Uterus (tissue), 4 donors: ENCODE results near the gene ACRBP. TPM values are rescaled to one million over a fixed set of nuclear protein-coding genes. Genes with fewer than 3 reads are reported as not detected.

Source experiments
- DNase-seq, 2 donors: peaks; one replicate each; pipeline ENCODE4 v3.0.0-alpha.2; 2019 to 2020
- H3K27ac ChIP-seq, 2 donors: fragments of 200-600 bp; sonication (generic); 1 replicate in 1 of 2; 2 replicates in 1 of 2; pipeline ENCODE4 v1.5.1; 2016 to 2018
- H3K27me3 ChIP-seq, 2 donors: fragments of 200-600 bp; sonication (generic); one replicate each; pipeline ENCODE4 v1.5.1; 2018 to 2019; ENCODE audit warnings: control low read depth in 1 of 2
- H3K36me3 ChIP-seq, 2 donors: fragments of 200-600 bp; sonication (generic); one replicate each; pipeline ENCODE4 v1.5.1; 2019; ENCODE audit warnings: control low read depth in 1 of 2
- H3K4me1 ChIP-seq, 2 donors: fragments of 200-600 bp; sonication (generic); one replicate each; pipeline ENCODE4 v1.5.1; 2018 to 2019; ENCODE audit warnings: control low read depth in 1 of 2
- H3K4me3 ChIP-seq, 2 donors: fragments of 200-600 bp; sonication (generic); 1 replicate in 1 of 2; 2 replicates in 1 of 2; pipeline ENCODE4 v1.5.1; 2018 to 2019; ENCODE audit warnings: mild to moderate bottlenecking in 1 of 2
- H3K9me3 ChIP-seq, 2 donors: fragments of 200-600 bp; sonication (generic); one replicate each; pipeline ENCODE4 v1.5.1; 2019; ENCODE audit warnings: control low read depth in 1 of 2
- CTCF ChIP-seq, 4 experiments: fragments of 200-600 bp in 2 of 4; fragments of 450-650 bp in 2 of 4; sonication (generic) in 2 of 4; IDR thresholded peaks; one replicate each; pipeline ENCODE4 v1.5.1; 2016 to 2019; ENCODE audit warnings: antibody characterized with exemption in 4 of 4, mild to moderate bottlenecking in 2 of 4, moderate library complexity in 1 of 4
- POLR2A ChIP-seq, 2 donors: fragments of 450-650 bp; IDR thresholded peaks; one replicate each; pipeline ENCODE4 v1.6.1; 2016; ENCODE audit warnings: antibody characterized with exemption in 2 of 2, mild to moderate bottlenecking in 1 of 2, moderate library complexity in 1 of 2
- intact Hi-C: fragments of 100-400 bp; cut with DNase I; formaldehyde crosslinking; loops from one replicate; pipeline ENCODE4 v1.15.1; 2023; ENCODE audit warnings: low total_unique reads
- total RNA-seq, 4 donors: library from RNA; depleted of rRNA in 3 of 4; stranded (reverse); fragments of >200 nt in 3 of 4; gene quantifications; one replicate each; pipeline versions ENCODE4 v1.1.0 to v1.2.4, GENCODE V29; 2014 to 2023
- donor health status: DM: yes; HTN: yes; CAD: no.

The ACRBP gene
- total RNA-seq, 4 donors from 2014 or later, result 0.35 to 1.6 (median 1.5) TPM; not detected in 1

DNA sequence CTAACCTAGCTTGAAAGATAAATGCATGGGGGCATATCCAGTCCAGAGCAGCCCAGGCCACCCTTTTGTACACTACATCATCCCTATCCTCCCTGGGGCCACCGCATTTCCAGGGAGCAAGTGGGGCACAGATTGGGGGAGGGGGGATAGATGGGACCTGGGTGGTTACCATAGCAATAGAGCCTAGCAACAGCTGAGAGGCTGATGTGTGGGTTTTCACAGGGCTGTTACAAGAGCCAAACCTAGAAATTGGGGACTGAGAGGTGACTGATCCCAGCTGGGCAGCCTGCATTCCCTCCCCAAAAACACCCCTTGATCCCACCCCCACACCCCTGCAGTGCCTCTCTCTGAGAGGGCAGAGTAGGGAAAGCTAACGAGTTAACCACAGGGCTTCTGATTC, 45.7 kb upstream of the ACRBP start:
- H3K9me3 ChIP-seq, result no peaks in the 10 kb centered on the region
- H3K4me3 ChIP-seq, result no peak overlapping the region
- intact Hi-C loops, result no loop called here
- H3K36me3 ChIP-seq, result no peaks in the 10 kb centered on the region
- peaks cover 0 to 10% of the 10 kb centered on the region in 2 donors for H3K4me1 ChIP-seq
- no peak for DNase-seq
- TF ChIP-seq POLR2A (IDR thresholded peaks at IDR 0.05) (no peak), CTCF (IDR thresholded peaks at IDR 0.05) (no peak)
- no peak overlapping the region for H3K27ac ChIP-seq
- H3K27me3 ChIP-seq, result no peaks in the 10 kb centered on the region

DNA sequence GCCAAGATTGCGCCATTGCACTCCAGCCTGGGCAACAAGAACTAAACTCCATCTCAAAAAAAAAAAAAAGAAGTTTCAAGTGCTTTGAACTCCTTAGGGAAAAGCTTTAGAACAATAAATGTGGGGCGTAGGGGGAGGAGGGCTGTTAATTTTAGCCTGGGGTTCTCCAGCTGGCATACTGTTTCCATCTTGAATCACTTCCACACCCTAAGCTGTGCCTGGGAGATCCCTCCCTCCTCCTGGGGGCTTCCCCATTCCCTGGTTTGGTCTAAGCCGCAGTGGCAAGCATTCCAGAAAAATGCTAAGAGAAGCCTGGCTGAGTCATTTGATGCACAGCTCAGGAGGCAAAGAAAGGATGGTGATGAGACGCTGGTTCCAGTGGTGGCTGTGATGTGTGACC, 44.2 kb upstream of the ACRBP start:
- H3K4me3 ChIP-seq, result no peak overlapping the region
- no peak overlapping the region for H3K27ac ChIP-seq
- H3K27me3 ChIP-seq, result no peaks in the 10 kb centered on the region
- H3K9me3 ChIP-seq, result no peaks in the 10 kb centered on the region
- DNase-seq, result no peak
- intact Hi-C loops, result no loop called here
- H3K4me1 ChIP-seq, result peaks cover 0 to 21% of the 10 kb centered on the region in 2 donors
- no peaks in the 10 kb centered on the region for H3K36me3 ChIP-seq
- TF ChIP-seq POLR2A (IDR thresholded peaks at IDR 0.05), result no peak
- no peak for TF ChIP-seq CTCF (IDR thresholded peaks at IDR 0.05)

GRCh38 chr12:6688999-6689882, 42.0 kb upstream of the ACRBP start, which contains the start of gene ZNF384:
Gene ZNF384 (minus strand): TSS chr12:6689375. CDS start chr12:6679520, 9,855 bp downstream.
- peaks cover 0 to 21% of the 10 kb centered on the region in 2 donors for H3K4me1 ChIP-seq
- peak; percentile 98 to 99 for DNase-seq
- intact Hi-C loops, result no loop called here

DNA sequence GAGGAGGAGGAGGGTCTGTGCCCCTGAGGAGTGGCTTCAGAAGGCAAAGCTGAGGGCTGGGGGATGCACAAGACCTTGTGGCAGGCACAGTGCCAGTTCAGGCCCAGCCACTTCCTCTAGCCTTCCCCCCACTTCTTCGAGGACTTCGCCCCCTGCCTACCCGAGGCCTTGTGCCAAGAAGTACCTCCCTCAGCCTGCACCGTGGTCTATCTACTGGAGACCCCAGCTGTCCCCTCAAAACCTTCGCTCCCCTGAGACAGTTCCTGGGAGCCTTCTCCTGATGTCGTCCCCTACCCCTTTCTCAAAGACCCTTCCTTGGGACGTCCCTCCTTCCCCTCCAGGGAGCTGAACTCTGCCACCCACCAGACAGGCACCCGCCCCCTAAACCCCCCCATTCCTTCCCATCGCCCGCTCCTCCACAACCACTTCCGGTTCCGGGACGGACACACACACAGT, 41.3 kb upstream of the ACRBP start:
- peaks cover 0 to 21% of the 10 kb centered on the region in 2 donors for H3K4me1 ChIP-seq
- no peak for DNase-seq
- intact Hi-C loops, result no loop called here

More at GRCh38 chr12:6688999-6689882, 42.0 kb upstream of the ACRBP start, which contains the start of gene ZNF384:
- Histone ChIP-seq H3K36me3 (no peaks in the 10 kb centered on the region), H3K27ac (peak within 1 kb of the TSS; percentile 99), H3K4me3 (peak within 1 kb of the TSS; percentile 84 to 98), H3K9me3 (no peaks in the 10 kb centered on the region), H3K27me3 (no peaks in the 10 kb centered on the region)
- TF ChIP-seq CTCF (IDR thresholded peaks at IDR 0.05), result peak in 2 of 4 experiments; percentile 17 to 56
- peak; percentile 40 to 73 for TF ChIP-seq POLR2A (IDR thresholded peaks at IDR 0.05)

More for the DNA sequence above, 41.3 kb upstream of the ACRBP start:
- no peaks in the 10 kb centered on the region for H3K9me3 ChIP-seq
- H3K4me3 ChIP-seq, result peak overlapping the region; percentile 84 to 98
- TF ChIP-seq CTCF (IDR thresholded peaks at IDR 0.05) (peak in 1 of 4 experiments; percentile 1), POLR2A (IDR thresholded peaks at IDR 0.05) (no peak)
- no peaks in the 10 kb centered on the region for H3K27me3 ChIP-seq
- H3K36me3 ChIP-seq, result no peaks in the 10 kb centered on the region
- H3K27ac ChIP-seq, result peak overlapping the region; percentile 99
